GM21515 (cell line): ENCODE data around the gene ALMS1.
"Not testable (repeated sequence)": the region's sequence is repeated elsewhere in the genome, so short reads cannot be mapped to it uniquely, and the experiment has no call there.

Source experiments
- ATAC-seq: cut with Tn5 transposase; IDR thresholded peaks from one replicate; pipeline ENCODE4 v1.9.1; 2021; ENCODE audit not compliant: unreplicated experiment

ALMS1 gene

GRCh38 chr2:73489053-73489452 is 103.4 kb downstream of the ALMS1 start:
- no peak for ATAC-seq

- ATAC-seq, result no peak
Observed at GRCh38 chr2:73494031-73494430, 108.4 kb downstream of the ALMS1 start.

DNA sequence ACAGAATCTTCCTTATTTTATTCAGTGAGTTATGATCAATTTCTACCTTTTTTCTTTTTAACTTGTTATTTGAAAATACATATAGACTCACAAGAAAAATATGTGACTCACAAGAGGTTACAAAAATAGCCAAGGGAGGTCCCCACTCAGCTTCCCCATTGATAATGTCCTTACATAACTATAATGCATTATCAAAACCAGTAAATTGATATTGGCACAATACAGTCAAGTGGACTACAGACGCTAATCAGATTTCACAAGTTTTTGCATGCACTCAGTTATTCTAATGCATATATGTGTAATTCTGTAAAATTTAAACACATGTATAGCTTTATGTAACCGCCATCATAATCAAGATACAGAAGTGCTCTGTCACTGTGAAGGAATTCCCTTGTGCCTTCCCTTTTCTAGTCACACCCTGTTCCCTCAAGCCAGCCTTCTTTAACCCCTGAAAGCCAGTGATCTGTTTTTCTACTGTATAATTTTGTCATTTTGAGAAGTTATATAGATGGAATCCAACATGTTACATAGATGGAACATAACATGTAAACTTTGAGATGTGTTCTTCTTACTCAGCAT is 118.4 kb downstream of the ALMS1 start:
- no peak for ATAC-seq

- ATAC-seq, result not testable (repeated sequence)
Observed at GRCh38 chr2:73504850-73505249, 119.2 kb downstream of the ALMS1 start.

GRCh38 chr2:73510470-73510869 is 124.8 kb downstream of the ALMS1 start:
- not testable (repeated sequence) for ATAC-seq

DNA sequence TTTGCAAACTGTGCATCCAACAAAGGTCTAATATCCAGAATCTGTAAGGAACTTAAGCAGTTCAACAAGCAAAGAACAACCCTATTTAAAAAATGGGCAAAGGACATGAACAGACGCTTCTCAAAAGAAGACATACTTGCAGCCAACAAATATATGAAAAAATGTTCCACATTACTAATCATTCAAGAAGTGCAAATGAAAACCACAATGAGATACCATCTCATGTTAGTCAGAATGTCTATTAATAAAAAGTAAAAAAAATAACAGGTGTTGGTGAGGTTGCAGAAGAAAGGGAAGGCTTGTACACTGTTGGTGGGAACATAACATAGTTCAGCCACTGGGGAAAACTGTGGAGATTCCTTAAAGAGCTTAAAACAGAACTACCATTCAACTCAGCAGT is 130.4 kb downstream of the ALMS1 start:
- no peak for ATAC-seq

DNA sequence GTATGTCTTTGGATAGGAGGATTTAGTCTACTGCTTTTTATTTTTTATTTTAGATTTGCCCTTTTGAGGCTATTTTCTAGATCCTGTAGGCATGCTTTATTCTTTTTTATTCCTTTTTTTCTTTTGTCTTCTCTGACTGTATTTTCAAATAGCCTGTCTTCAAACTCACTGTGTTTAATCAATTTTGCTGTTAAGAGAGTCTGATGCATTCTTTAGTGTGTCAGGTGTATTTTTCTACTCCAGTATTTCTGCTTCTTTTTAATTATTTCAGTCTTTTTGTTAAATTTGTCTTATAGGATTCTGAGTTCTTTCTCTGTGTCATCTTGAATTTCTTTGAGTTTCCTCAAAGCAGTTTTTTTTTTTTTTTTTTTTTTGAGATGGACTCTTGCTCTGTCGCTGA is 143.1 kb downstream of the ALMS1 start:
- ATAC-seq, result no peak

DNA sequence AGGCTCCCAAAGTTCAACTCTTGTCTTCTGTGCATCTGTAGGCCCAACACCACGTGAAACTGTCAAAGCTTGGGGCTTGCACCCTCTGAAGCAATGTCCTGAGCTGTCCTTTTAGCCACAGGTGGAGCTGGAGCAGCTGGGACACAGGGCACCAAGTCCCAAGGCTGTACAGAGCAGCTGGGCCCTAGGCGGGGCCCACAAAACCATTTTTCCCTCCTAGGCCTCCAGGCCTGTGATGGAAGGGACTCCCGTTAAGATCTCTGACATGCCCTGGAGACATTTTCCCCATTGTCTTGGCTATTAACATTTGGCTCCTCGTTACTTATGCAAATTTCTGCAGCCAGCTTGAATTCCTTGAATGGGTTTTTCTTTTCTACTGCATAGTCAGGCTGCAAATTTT is 145.1 kb downstream of the ALMS1 start:
- not testable (repeated sequence) for ATAC-seq

DNA sequence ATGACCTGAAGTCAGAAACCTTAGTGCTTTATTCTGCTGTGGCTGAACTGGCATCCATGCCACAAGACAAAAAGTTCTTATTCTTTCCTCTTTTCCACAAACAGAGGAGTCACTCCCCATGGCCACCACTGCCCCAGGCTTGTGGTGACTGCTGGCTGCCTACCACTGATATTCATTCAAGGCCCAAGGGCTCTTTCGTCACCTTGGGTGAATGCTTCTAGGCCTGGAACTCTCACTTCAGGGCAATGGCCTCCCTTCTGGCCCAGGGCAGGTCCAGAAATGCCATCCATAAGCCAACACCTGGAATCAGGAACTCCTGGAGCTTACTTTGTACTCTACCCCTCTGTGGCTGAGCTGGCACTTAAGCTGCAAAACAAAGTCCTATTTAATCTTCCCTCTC is 146.7 kb downstream of the ALMS1 start:
- ATAC-seq, result no peak

DNA sequence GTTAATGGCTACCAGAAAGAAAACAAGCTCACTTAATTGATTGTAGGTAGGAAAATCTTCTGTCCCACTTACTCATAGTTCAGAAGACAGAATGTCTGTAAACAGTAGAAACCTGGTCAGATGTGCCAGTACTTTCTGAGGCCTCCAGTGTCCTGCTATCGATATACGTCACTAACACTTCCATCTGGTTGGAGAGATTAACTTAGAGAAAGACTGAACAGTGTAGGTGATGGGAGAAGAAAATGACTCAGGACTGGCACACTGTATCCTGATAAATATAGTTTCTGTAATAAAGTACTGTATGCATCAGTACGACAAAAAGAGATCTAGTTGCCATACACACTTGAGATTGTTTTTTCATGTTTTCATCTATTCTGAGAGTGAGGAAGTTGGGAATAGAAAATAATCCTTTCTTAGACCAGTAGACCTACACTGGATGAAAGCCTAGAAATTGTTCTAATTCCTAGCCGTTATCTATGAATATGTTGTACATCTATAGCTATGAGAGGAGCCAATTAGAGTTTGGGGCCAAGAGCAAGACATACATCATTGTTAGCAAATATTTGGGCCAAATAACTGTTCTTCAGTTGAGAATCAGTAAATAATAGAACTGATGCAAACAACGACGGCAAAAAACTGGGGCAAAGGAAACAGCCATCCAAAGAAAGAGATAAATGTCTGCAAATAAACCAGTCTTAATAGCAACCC is 150.7 kb downstream of the ALMS1 start:
- no peak for ATAC-seq

- not testable (repeated sequence) for ATAC-seq
Observed at GRCh38 chr2:73560875-73561274, 175.2 kb downstream of the ALMS1 start.

GRCh38 chr2:73561422-73561821 is 175.8 kb downstream of the ALMS1 start:
- no peak for ATAC-seq

- ATAC-seq, result no peak
Observed at GRCh38 chr2:73564986-73565385, 179.3 kb downstream of the ALMS1 start.

DNA sequence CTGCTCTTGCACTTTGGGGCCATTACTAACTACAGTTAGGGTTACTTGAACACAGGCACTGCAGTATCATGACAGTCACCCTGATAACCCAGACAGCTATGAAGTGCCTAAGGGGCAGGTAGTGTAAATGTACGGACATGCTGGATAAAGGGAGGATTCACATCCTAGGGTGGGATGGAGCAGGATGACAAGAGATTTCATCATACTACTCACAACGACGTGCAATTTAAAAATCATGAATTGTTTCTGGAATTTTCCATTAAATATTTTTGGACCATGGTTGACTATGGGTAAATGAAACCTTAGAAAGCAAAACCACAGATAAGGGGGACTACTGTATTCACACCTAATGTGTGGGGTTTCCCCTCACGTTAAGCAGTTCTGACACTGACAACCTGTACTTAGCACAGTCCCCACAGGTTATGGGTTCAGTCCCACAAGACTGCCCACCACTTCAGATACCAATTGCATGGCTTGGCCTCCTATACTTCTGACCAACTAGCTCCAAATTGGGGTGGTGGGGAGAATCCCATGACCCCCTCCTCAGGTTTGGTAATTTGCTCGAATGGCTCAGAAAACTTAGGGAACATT is 180.7 kb downstream of the ALMS1 start:
- ATAC-seq, result no peak

GRCh38 chr2:73575261-73575660 is 189.6 kb downstream of the ALMS1 start:
- no peak for ATAC-seq

- ATAC-seq, result no peak
Observed at GRCh38 chr2:73582364-73582763, 196.7 kb downstream of the ALMS1 start.

GRCh38 chr2:73588177-73588576 is 202.5 kb downstream of the ALMS1 start:
- no peak for ATAC-seq

DNA sequence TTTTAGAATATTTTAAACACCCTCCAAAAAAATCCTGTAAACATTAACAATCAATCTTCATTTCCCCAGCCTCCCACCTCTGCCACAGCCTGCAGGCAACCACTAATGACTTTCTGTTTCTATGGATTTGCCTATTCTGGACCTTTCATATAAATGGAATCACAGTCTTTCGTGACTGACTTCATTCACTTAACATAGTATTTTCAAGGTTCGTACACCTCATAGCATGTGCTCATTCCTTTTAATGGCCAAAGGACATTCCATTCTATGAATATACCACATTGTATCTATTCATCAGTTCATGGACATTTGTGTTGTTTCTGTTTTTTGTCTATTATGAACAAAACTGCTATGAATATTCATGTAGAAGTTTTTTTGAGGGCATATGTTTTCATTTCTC is 208.0 kb downstream of the ALMS1 start:
- ATAC-seq, result no peak

GRCh38 chr2:73594251-73594650 is 208.6 kb downstream of the ALMS1 start:
- ATAC-seq, result no peak

DNA sequence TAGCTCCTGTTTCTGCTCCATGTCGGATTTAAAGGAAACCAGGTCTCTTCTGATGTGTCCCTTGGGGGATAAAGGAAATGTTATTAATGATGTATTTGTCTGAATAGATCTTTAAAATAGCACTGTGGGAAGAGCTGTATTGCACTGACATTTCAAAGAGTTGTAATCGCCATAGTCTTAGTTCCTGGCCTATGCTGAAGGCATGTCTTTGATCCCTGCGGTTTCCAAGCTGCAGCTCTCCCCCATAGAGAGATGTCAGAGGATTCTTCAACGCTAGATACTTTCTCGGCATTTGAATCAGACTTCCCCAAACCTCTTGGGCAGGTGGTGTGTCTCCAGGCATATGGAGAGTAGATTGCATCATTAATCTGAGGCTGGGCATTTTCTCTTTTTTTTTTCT is 216.1 kb downstream of the ALMS1 start:
- ATAC-seq, result no peak

- not testable (repeated sequence) for ATAC-seq
Observed at GRCh38 chr2:73603099-73603588, 217.5 kb downstream of the ALMS1 start.

DNA sequence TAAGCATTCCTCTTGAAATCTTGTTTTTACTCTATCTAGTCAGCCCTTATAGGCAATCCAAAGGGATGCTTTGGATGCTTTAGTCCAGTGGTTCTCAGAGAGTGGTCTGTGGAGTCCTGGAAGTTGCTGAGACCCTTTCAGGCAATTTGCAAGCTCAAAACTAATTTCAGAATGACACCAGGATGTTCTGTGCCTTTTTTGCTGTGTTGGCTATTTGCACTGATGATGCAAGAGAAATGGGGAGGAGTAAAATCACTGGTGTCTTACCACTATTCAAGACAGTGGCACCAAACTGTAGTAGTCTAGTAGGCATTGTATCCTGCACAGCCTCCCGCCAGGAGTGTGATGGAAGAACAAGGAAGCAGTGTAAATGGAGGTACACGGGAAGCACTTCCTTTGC is 219.0 kb downstream of the ALMS1 start:
- ATAC-seq, result not testable (repeated sequence)
